HG03025 (cell line): ENCODE results near the gene HIBADH.
"Not testable (repeated sequence)": the region's sequence is repeated elsewhere in the genome, so short reads cannot be mapped to it uniquely, and the experiment has no call there.

Source experiments
- ATAC-seq: cut with Tn5 transposase; IDR thresholded peaks from one replicate; pipeline ENCODE4 v1.9.1; 2021; ENCODE audit warnings: mild to moderate bottlenecking, moderate library complexity; ENCODE audit not compliant: unreplicated experiment, low FRiP score

HIBADH gene

GRCh38 chr7:27605689-27606269 is 56.9 kb downstream of the HIBADH start:
- ATAC-seq = no peak

GRCh38 chr7:27605283-27605682 is 57.4 kb downstream of the HIBADH start:
- no peak for ATAC-seq

GRCh38 chr7:27603813-27604212 is 58.9 kb downstream of the HIBADH start:
- no peak for ATAC-seq

- no peak for ATAC-seq
These were observed 59.9 kb downstream of the HIBADH start for GRCh38 chr7:27602766-27603165.

GRCh38 chr7:27601217-27601616 is 61.5 kb downstream of the HIBADH start:
- ATAC-seq = no peak

- ATAC-seq = no peak
These were observed 62.4 kb downstream of the HIBADH start for GRCh38 chr7:27600247-27600646.

- ATAC-seq = no peak
These were observed 67.7 kb downstream of the HIBADH start for GRCh38 chr7:27595009-27595408.

- no peak for ATAC-seq
These were observed 69.5 kb downstream of the HIBADH start for GRCh38 chr7:27593226-27593625.

- no peak for ATAC-seq
These were observed 72.3 kb downstream of the HIBADH start for GRCh38 chr7:27590416-27590815.

GRCh38 chr7:27587429-27587828 is 75.3 kb downstream of the HIBADH start:
- ATAC-seq = no peak

GRCh38 chr7:27586825-27587224 is 75.9 kb downstream of the HIBADH start:
- peak; percentile 89 for ATAC-seq

GRCh38 chr7:27585781-27586447 is 76.8 kb downstream of the HIBADH start:
- ATAC-seq = no peak

- no peak for ATAC-seq
These were observed 80.8 kb downstream of the HIBADH start for GRCh38 chr7:27581906-27582305.

- no peak for ATAC-seq
These were observed 81.6 kb downstream of the HIBADH start for GRCh38 chr7:27581119-27581518.

- ATAC-seq = no peak
These were observed 83.1 kb downstream of the HIBADH start for GRCh38 chr7:27579565-27579964.

GRCh38 chr7:27578169-27578568 is 84.5 kb downstream of the HIBADH start:
- ATAC-seq = not testable (repeated sequence)

- no peak for ATAC-seq
These were observed 86.2 kb downstream of the HIBADH start for GRCh38 chr7:27576360-27576944.

- ATAC-seq = no peak
These were observed 87.1 kb downstream of the HIBADH start for GRCh38 chr7:27575613-27576012.

GRCh38 chr7:27569106-27569505 is 93.6 kb downstream of the HIBADH start:
- ATAC-seq = no peak

- no peak for ATAC-seq
These were observed 95.4 kb downstream of the HIBADH start for GRCh38 chr7:27567266-27567665.

- ATAC-seq = no peak
These were observed 97.7 kb downstream of the HIBADH start for GRCh38 chr7:27564881-27565482.
